A549 treated with dexamethasone at 1 μM for 4 hours (cell line): ENCODE data around the gene ZNF431. TPM values are rescaled to one million over a fixed set of nuclear protein-coding genes. Genes with fewer than 3 reads are reported as not detected.

Experiments
- total RNA-seq: library from RNA; stranded (reverse); fragments of 200-300 nt; extraction: Qiagen RNA extraction; gene quantifications from 5 replicates; pipeline ENCODE4 v1.2.3, GENCODE V29; 2022

ZNF431 gene
- 2.3 to 4.3 TPM (median 3.8 TPM) in 5 replicates for total RNA-seq

DNA sequence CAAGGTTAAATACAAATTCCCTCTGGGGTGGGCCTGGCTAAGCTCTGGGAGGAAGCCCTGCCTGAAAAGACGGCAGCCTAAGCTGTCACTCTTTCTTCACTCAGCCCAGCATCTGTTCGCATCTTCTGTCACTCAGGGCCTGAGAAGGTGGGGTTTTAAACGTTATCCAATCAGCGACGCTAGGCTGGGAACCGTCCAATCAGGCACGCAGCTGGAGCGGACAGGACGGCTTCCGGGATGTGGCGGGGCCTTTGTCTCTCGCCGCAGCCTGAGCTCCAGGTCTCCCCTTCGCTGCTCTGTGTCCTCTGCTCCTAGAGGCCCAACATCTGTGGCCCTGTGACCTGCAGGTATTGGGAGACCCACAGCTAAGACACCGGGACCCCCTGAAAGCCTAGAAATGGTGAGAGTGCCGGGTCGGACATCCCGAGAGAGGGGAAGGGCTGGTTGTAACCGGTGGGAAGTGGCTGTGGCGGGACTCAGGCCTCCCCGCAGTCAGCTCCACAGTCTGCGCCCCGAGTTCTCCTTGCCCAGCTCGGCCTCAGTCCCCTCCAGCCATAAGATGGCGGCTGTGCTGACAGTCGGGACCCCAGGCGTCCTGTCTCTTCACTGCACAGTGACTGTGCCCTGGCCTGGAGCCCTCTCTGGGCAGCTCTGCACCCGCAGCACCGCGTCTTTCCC is at the start of gene ZNF431:
Gene ZNF431 (plus strand): TSS at position 254 of the 678 bp plus-strand sequence. CDS start 144 bp downstream, at position 398.

Other genes with a start within 250 kb of the ZNF431 start
- 0.20 TPM in 1 of 5 replicates, not detected in the others for gene ZNF85, start 218.8 kb upstream of the ZNF431 start, total RNA-seq
- 1.5 to 3.0 TPM (median 1.9 TPM) in 5 replicates for gene ZNF430, start 121.4 kb upstream of the ZNF431 start, total RNA-seq
- gene ZNF714, start 59.8 kb upstream of the ZNF431 start, total RNA-seq = 1.9 to 3.8 TPM (median 3.3 TPM) in 5 replicates
- gene ZNF708, start 187.4 kb downstream of the ZNF431 start, total RNA-seq = 0.79 to 1.4 TPM (median 0.90 TPM) in 5 replicates
- 0.86 to 1.1 TPM (median 1.0 TPM) in 5 replicates for gene ZNF738, start 217.0 kb downstream of the ZNF431 start, total RNA-seq